IMR-90 (cell line): Measurements from ENCODE around the gene EHBP1L1. TPM values are rescaled to one million over a fixed set of nuclear protein-coding genes. Genes with fewer than 3 reads are reported as not detected.

Experiments used
- MAZ ChIP-seq: IDR thresholded peaks from 2 replicates; pipeline ENCODE4 v1.6.1; 2012; ENCODE audit warnings: low read depth, mild to moderate bottlenecking, low read length, improper control_type of control experiment, moderate library complexity, borderline replicate concordance
- MXI1 ChIP-seq: IDR thresholded peaks from 2 replicates; pipeline ENCODE4 v1.6.1; 2012; ENCODE audit warnings: low read depth, mild to moderate bottlenecking, low read length, moderate library complexity, borderline replicate concordance
- POLR2A ChIP-seq: IDR thresholded peaks from 2 replicates; pipeline ENCODE4 v1.6.1; 2012; ENCODE audit warnings: mild to moderate bottlenecking, low read depth, low read length
- polyA plus RNA-seq, 3 experiments: library from polyadenylated mRNA; depleted of rRNA; stranded (reverse); fragments of >200 nt; gene quantifications; 2 replicates each; pipeline ENCODE4 v1.2.3, GENCODE V29; 2012; ENCODE audit warnings: low replicate concordance in 1 of 3
- total RNA-seq: library from RNA; depleted of rRNA; stranded (reverse); fragments of >200 nt; gene quantifications from 2 replicates; pipeline ENCODE4 v1.2.3, GENCODE V29; 2012
- TF ChIP-seq, protein P1 (sequence below): conservative IDR thresholded peaks from 2 replicates; pipeline ENCODE4 v1.5.1; 2012; ENCODE audit warnings: mild to moderate bottlenecking, low read depth, low read length, improper control_type of control experiment

EHBP1L1 gene
- total and polyA plus RNA-seq, 2 of the 4 experiments (the other 2 are of a cell fraction): 10.0 to 27.4 TPM

DNA sequence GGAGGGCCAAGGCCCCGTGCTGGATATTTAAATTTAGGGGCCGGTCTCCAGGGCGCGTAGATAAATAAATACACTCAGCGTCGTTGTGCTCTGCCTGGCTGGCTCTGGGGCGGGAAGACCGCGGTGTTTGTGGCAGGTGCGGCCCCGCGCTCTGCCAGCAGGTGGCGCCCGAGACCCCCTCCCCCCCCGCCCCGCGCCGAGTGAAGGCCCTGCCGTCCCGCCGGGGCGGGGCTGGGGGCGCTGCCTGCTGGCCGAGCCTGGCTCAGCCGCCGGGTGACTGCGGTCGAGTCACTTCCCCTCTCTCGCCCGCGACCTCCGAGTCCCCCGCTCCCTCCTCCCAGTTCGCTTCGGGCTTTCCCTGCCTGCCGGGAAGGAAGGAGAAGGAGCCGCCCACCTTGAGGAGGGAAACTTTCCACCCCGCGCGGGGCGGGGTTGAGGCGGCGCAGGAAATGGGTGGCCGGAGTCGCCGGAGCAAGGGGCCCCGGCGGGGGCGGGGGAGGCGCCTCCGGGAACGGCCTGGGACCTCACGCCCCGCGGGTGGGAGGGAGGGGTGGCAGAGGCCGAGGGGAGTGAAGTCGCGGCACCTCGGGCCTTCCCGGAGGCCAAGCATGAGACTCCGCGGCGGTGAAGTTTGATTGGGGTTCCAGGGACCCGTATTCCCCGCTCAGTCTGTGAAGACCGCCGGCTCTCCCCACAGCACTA, 1.6 kb upstream of the EHBP1L1 start (continued):
- TF ChIP-seq MXI1: no peak
- peak; percentile 98 for TF ChIP-seq MAZ
- no peak; the same call in 1 of the 2 replicates for TF ChIP-seq POLR2A
- TF ChIP-seq, protein P1, sequence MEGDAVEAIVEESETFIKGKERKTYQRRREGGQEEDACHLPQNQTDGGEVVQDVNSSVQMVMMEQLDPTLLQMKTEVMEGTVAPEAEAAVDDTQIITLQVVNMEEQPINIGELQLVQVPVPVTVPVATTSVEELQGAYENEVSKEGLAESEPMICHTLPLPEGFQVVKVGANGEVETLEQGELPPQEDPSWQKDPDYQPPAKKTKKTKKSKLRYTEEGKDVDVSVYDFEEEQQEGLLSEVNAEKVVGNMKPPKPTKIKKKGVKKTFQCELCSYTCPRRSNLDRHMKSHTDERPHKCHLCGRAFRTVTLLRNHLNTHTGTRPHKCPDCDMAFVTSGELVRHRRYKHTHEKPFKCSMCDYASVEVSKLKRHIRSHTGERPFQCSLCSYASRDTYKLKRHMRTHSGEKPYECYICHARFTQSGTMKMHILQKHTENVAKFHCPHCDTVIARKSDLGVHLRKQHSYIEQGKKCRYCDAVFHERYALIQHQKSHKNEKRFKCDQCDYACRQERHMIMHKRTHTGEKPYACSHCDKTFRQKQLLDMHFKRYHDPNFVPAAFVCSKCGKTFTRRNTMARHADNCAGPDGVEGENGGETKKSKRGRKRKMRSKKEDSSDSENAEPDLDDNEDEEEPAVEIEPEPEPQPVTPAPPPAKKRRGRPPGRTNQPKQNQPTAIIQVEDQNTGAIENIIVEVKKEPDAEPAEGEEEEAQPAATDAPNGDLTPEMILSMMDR: peak; percentile 71
